Upper lobe of left lung (tissue), 4 donors: Measurements from ENCODE around the gene ANGPTL4.

Experiments
- POLR2A ChIP-seq, 4 donors: fragments of 450-650 bp; IDR thresholded peaks; one replicate each; pipeline ENCODE4 v1.5.1; 2016 to 2017; ENCODE audit warnings: antibody characterized with exemption in 4 of 4, mild to moderate bottlenecking in 2 of 4
- POLR2AphosphoS5 ChIP-seq, 2 donors: sonication (generic); formaldehyde crosslinking; IDR thresholded peaks; one replicate each; pipeline ENCODE4 v1.5.1; 2017; ENCODE audit warnings: antibody characterized with exemption in 2 of 2
- TF ChIP-seq, protein P1 (sequence below), 6 experiments: fragments of 450-650 bp in 4 of 6; fragments of 200-600 bp in 2 of 6; sonication (generic) in 2 of 6; IDR thresholded peaks; one replicate each; pipeline ENCODE4 v1.5.1; 2016 to 2019; ENCODE audit warnings: antibody characterized with exemption in 6 of 6

DNA sequence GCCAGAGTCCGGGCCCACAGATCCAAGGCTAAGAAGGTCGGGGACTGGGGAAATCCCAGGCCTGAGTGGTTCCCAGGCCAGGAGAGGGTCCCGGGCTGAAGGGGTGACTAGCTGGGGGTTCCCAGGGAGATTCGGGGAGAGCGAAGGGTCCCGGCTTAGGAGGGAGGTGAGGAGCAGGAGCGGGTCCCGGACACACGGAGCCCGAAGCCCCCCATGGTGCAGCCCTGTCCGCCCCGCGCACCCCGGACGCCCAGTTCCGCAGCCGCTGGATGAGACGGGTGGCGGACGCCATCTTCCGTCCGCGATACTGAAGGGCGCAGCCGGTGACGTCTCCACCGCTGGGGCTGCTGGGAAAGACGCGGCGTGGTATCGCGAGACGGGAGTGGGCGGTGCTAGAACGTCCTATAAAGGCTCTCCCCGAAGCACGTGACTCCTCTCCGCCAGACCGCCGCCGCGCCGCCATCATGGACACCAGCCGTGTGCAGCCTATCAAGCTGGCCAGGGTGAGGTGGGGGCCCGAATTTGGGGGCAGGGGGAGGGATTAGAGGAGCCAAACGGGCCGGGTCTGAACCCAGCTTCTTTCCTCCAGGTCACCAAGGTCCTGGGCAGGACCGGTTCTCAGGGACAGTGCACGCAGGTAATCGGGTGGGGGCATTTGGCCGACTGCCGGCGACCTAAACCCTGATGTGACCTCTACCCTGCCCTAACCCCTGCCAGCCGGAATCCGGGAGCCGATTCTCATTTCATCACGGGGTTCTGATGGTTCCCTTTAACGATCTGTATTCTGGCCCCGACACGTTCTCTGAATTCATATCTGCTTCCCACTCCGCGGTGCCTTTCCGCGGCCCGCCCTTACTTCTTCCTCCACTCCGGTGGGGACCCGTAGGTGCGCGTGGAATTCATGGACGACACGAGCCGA is 42.6 kb upstream of the ANGPTL4 start, which contains the start of the genes NDUFA7 and RPS28:
- TF ChIP-seq, protein P1, sequence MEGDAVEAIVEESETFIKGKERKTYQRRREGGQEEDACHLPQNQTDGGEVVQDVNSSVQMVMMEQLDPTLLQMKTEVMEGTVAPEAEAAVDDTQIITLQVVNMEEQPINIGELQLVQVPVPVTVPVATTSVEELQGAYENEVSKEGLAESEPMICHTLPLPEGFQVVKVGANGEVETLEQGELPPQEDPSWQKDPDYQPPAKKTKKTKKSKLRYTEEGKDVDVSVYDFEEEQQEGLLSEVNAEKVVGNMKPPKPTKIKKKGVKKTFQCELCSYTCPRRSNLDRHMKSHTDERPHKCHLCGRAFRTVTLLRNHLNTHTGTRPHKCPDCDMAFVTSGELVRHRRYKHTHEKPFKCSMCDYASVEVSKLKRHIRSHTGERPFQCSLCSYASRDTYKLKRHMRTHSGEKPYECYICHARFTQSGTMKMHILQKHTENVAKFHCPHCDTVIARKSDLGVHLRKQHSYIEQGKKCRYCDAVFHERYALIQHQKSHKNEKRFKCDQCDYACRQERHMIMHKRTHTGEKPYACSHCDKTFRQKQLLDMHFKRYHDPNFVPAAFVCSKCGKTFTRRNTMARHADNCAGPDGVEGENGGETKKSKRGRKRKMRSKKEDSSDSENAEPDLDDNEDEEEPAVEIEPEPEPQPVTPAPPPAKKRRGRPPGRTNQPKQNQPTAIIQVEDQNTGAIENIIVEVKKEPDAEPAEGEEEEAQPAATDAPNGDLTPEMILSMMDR (IDR thresholded peaks at IDR 0.05) = peak in 5 of 6 experiments; percentile 40 to 86 (median 47)
- TF ChIP-seq POLR2A (IDR thresholded peaks at IDR 0.05) (peak; percentile 83 to 95 (median 89)), POLR2AphosphoS5 (IDR thresholded peaks at IDR 0.05) (peak; percentile 97 to 99)
